Activated T-cell treated with anti-CD3 and anti-CD28 coated beads, Interleukin-2, amount 50 U/mL, for 1 hour (primary cell): ENCODE data around the gene PRKD1.

Experiments
- DNase-seq: peaks from one replicate; pipeline ENCODE4 v3.0.0-alpha.2; 2020

The PRKD1 gene

DNA sequence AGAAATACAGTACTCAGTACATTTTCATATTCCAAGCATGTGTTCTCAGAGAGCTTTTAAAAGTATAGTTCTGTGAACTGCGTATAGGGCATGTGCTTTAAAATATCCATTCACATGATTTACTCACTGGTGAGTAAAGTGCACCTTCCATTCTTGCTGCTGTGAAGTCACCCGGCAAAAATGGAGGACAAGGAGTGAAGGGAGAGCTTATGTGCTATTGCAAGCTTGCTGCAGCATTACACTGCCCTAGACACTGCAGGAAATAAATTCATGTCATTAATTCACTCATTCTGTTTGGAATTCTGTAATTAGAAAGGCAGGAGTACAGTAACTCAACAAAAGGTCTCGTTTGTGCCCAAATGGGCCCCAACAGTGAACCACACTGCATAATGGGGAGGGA, 347.8 kb downstream of the PRKD1 start:
- no peak for DNase-seq

DNA sequence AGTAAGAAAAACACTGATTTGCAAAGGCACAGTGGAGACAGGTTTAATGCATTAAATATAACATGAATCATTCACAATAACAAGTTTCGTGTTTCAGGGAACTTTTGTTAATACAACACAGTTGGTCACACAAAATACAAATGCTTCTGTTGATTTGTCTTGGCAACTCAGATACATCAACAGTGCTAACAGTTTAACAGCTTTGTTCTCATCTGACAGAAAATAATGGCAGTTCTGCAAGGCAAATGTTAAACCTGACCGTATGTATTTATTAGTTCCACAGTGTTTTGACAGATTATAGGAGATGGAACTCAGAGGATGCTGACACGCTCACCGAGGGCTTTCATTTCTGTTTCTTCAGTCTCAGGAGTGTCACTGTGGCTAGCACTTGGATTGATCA, 350.7 kb downstream of the PRKD1 start:
- DNase-seq = no peak

DNA sequence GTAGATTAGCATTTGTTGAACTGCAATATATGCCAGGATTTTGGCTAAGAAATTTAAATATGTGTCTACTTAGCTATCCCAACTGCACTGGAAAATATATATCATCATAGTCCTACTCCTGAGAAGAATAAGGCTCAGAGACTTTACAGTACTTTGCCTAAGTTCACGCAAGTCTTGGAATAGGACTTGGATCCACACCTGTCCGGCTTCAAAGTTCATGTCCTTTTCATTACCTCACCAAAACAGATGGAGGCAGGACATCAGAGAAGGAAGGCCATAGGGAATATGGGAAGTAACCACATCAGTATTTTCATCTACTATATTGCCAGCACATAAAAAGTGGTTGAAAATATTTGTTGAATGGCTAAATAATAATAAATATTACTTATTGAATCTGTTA, 358.5 kb downstream of the PRKD1 start:
- DNase-seq = no peak

DNA sequence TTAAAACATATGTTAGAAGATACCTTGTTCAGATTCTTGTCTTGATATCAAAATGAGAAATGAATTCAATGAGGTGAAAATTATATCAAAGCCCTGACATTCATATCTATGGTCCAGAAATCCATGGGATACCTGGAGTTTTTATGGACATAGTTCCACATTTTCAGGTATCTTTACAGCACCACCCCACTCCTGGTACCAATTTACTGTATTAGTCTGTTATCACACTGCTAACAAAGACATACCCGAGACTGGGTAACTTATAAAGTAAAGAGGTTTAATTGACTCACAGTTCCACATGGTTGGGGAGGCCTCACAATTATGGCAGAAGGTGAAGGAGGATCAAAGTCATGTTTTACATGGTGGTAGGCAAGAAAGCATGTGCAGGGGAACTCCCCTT, 361.5 kb downstream of the PRKD1 start:
- no peak for DNase-seq

DNA sequence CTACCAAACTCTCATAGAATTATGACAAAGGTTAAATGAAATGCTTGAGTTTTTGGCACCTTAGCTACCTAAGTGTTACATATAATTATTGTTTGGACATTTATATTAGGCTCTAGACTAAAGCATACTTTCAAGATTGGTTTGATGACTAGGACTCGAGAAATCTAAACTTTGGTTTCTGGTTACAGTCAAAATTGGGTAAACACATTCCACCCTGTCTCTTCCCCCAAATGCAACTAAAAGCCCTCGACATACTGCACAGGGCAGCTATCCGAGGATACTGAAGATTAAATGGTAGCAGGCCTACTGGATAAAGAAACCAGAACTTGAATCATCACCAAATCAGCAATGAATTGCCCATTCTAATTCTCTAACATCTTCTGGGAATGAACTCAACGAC, 369.1 kb downstream of the PRKD1 start:
- DNase-seq = no peak

DNA sequence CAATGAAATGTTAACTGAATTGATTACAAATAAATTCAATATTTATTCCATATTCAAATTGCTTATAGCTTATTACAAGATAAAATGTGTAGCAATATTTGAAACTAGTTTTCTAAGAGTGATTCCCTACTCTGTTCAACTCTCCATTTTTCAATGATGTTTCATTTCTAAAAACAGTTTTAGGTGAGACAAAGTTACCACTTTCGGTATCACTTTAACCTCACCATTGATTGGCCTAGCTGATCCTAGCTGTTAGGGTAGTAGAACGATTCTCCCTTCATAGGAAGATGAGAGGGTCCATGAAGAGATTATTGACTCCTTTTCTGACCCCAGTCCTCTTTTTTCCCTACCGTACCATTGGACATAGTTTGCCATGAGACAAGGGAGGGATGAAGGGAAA, 373.3 kb downstream of the PRKD1 start:
- DNase-seq = no peak

DNA sequence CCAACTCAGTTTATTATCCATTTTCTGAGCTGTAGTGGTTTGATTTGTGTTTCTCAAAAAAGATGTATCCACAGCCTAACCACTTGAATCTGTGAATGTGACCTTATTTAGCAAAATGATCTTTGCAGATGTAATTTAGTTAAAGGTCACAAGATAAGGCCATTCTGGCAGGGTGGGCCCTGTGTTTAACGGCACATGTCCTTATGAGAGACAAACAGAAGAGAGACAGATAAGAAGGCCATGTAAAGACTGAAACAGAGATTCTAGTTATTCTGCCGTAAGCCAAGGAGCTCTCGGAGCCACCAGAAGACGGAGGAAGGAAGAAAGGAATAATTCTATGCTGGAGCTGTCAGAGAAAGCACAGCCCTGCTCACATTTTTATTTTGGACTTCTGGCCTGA, 374.2 kb downstream of the PRKD1 start:
- DNase-seq = no peak

DNA sequence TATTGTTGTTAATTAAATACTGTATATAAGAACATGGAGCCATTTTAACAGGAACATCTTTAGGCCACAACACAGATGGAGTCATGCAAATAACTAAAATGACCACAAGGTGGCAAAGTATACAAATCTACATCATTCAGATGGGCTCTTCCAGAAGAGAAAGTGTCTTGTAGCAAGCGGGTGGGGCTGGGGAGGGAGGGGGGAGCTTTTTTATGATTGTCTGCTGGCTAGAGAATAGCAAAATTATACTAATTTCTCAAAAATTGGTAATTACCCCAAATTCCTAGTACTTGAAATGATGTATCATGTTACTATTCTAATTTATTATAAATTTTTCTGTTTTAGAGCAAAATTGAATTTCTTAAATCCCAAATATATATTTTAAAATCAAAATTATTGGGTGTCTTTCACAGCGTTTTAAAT, 378.7 kb downstream of the PRKD1 start:
- DNase-seq = no peak

DNA sequence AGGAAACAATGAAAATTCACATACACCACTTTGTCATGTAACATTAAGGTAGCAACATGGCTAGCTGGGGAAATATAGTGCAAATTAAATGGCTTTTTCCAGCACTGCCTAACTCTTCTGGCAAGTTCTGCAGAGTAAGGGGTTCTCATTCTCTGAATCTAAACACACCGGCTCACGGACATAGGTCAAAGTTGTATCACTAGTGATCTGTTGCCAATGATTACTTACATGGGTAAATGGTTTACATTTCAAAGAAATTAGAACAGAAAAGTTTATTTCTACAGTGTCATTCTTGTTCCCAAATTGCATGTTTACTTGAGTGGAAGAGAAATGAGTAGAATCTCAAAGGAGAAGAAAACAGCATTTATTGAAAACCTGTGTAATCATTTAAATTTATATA, 381.9 kb downstream of the PRKD1 start:
- no peak for DNase-seq

DNA sequence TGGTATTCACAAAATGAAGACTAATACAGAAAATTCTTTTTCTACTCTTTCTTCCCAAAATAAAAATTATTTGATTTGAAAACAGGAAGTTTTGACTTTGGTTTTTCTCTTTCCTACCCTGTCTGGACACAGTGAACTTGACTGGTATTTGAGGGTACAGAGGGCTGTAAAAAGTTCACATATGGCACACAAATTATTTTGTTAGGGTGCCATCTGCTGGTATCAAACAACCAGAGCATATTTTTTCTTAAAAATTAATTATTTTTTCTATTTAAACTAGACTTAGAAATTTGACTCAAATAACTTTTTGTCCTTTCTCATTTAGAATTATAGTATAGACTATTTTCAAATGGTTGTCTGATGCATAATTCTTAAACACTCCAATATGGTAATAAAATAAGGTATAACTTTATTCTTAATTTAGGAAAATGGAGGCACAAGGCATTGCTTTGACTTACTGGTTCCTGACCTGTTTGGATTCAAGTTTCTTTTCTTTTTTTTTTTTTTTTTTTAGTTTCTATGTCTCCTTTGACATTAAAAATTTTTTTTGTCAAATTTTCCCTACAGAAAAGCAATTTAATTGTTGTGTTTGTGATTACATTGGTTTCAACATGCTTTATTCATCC, 390.6 kb downstream of the PRKD1 start:
- no peak for DNase-seq

DNA sequence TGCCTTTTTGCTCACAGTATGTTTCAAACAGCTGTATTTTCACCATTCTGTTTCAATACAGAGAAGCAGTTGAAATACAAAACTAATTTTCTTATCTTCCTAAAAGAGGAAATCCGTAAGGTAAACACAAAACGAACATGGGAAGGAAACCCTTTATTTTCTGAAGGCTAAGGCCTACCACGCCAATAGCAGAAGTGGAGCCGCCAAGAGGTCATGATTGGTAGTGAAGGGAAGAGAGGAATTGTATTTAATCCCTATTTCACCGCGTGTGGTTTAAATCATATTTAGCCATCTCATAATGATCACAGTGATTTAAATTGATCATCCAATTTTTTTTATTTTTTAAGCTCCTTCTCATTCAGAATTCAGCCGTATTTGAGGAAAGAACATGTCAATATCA, 398.2 kb downstream of the PRKD1 start:
- DNase-seq = no peak

DNA sequence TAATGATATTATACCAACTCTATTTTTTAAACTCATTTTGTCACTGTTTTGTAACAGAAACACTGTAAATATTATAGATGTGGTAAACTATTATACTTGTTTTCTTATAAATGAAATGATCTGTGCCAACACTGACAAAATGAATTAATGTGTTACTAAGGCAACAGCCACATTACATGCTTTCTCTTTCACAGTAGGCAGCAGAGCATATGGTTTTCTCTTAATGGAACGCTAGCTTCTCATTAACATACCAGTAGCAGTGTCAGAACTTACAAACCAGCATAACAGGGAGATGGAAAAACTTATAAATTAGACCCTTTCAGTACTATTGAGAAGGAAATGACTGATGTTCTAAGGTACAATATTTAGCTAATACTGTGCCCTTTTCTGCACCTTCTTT, 398.8 kb downstream of the PRKD1 start:
- no peak for DNase-seq

DNA sequence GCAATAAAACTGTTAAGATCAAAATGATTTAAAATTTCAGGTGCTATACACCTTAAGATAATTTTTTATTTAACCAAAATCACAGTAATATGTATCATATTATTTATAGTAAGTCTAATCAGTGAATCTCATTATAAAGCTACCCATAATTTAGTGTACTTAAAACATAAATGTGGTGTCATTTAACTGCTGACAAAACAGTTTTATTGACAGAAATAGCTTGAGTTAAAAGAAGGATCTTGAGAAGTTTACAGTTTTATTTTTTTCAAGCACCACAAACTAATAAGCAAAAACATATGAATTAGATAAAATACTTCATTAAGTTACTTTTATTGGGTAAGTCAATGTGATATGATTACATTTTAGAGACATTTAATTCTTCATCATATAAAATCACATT, 400.4 kb downstream of the PRKD1 start:
- no peak for DNase-seq
